Ascending aorta (tissue), 2 donors: ENCODE measurements around the gene MEGF11. TPM values are rescaled to one million over a fixed set of nuclear protein-coding genes. Genes with fewer than 3 reads are reported as not detected.

Source experiments
- DNase-seq, 2 donors: peaks; one replicate each; pipeline ENCODE4 v3.0.0-alpha.2; 2019; ENCODE audit warnings: low spot score in 2 of 2
- H3K27ac ChIP-seq, 2 donors: fragments of 200-600 bp; sonication (generic); one replicate each; pipeline ENCODE4 v1.5.1; 2016 to 2017; ENCODE audit warnings: mild to moderate bottlenecking in 1 of 2
- H3K27me3 ChIP-seq: fragments of 200-600 bp; sonication (generic); one replicate; pipeline ENCODE4 v1.5.1; 2017
- H3K36me3 ChIP-seq, 2 donors: fragments of 200-600 bp; sonication (generic); one replicate each; pipeline ENCODE4 v1.5.1; 2016
- H3K4me1 ChIP-seq, 2 donors: fragments of 200-600 bp; sonication (generic); one replicate each; pipeline ENCODE4 v1.5.1; 2016 to 2017; ENCODE audit warnings: mild to moderate bottlenecking in 1 of 2
- H3K4me3 ChIP-seq, 2 donors: fragments of 200-600 bp; sonication (generic); one replicate each; pipeline ENCODE4 v1.5.1; 2016 to 2017; ENCODE audit warnings: mild to moderate bottlenecking in 1 of 2
- H3K9me3 ChIP-seq, 2 donors: fragments of 200-600 bp; sonication (generic); one replicate each; pipeline ENCODE4 v1.5.1; 2016
- intact Hi-C: fragments of 100-400 bp; cut with DNase I; formaldehyde crosslinking; loops from one replicate; pipeline ENCODE4 v1.15.1; 2023
- total RNA-seq: library from RNA; depleted of rRNA; stranded (reverse); fragments of >200 nt; gene quantifications from one replicate; pipeline ENCODE4 v1.1.0, GENCODE V29; 2016
- TF ChIP-seq, protein P1 (sequence below), 3 experiments: fragments of 200-600 bp in 2 of 3; fragments of 450-650 bp in 1 of 3; sonication (generic) in 2 of 3; IDR thresholded peaks; one replicate each; pipeline ENCODE4 v1.5.1; 2016 to 2019; ENCODE audit warnings: antibody characterized with exemption in 3 of 3, mild to moderate bottlenecking in 1 of 3, moderate library complexity in 1 of 3

The MEGF11 gene
- total RNA-seq, 1 donor from 2014 or later, result not detected

DNA sequence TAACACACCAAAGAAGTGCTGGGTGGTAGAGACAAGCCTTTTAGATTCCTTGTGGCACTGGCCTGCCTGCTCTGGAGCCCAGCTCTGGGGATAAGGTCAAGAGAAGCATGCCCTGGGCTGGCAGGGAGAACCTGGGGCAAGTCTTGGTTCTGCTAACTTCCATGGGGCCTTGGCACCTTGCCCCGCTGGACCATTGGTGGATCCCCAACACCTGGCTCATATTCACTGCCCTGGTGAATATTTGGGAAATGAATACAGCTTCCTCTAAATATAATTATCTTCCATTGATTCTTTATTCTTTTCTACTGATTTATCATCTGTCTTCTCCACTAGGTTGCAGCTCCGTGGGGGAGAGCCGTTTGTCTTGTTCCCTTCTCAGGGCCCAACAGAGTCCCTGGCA, 294.7 kb downstream of the MEGF11 start:
- TF ChIP-seq, protein P1, sequence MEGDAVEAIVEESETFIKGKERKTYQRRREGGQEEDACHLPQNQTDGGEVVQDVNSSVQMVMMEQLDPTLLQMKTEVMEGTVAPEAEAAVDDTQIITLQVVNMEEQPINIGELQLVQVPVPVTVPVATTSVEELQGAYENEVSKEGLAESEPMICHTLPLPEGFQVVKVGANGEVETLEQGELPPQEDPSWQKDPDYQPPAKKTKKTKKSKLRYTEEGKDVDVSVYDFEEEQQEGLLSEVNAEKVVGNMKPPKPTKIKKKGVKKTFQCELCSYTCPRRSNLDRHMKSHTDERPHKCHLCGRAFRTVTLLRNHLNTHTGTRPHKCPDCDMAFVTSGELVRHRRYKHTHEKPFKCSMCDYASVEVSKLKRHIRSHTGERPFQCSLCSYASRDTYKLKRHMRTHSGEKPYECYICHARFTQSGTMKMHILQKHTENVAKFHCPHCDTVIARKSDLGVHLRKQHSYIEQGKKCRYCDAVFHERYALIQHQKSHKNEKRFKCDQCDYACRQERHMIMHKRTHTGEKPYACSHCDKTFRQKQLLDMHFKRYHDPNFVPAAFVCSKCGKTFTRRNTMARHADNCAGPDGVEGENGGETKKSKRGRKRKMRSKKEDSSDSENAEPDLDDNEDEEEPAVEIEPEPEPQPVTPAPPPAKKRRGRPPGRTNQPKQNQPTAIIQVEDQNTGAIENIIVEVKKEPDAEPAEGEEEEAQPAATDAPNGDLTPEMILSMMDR (IDR thresholded peaks at IDR 0.05), result no peak

DNA sequence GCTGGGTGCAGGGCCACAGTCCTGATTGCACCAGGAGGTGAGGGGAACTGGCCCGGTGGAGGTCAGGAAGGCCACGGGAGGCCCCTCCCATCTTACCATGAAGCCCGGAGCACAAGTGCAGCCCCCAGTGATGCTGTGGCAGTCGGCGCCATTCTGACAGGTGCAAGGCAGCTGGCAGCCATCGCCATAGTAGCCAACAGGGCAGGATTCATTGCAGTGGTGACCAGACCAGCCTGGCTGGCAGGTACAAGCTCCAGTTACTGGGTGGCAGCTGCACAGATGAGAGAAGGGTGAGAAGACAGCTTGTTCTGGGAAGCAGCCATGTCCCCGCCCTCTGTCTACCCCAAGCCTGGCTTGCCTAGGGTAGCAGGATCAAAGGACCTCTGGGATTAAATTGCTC, 296.1 kb downstream of the MEGF11 start:
- no peak overlapping the region for H3K4me3 ChIP-seq
- TF ChIP-seq, protein P1 (IDR thresholded peaks at IDR 0.05), result no peak
- no peaks in the 10 kb centered on the region for H3K9me3 ChIP-seq
- DNase-seq, result no peak
- H3K4me1 ChIP-seq, result no peaks in the 10 kb centered on the region
- intact Hi-C loops, result no loop called here
- no peaks in the 10 kb centered on the region for H3K36me3 ChIP-seq
- H3K27ac ChIP-seq, result no peak overlapping the region
- no peaks in the 10 kb centered on the region for H3K27me3 ChIP-seq

More for the DNA sequence above, 294.7 kb downstream of the MEGF11 start:
- Histone ChIP-seq H3K4me1 (no peaks in the 10 kb centered on the region), H3K36me3 (no peaks in the 10 kb centered on the region), H3K4me3 (no peak overlapping the region), H3K9me3 (no peaks in the 10 kb centered on the region), H3K27ac (no peak overlapping the region), H3K27me3 (no peaks in the 10 kb centered on the region)
- DNase-seq, result no peak
- intact Hi-C loops, result no loop called here

DNA sequence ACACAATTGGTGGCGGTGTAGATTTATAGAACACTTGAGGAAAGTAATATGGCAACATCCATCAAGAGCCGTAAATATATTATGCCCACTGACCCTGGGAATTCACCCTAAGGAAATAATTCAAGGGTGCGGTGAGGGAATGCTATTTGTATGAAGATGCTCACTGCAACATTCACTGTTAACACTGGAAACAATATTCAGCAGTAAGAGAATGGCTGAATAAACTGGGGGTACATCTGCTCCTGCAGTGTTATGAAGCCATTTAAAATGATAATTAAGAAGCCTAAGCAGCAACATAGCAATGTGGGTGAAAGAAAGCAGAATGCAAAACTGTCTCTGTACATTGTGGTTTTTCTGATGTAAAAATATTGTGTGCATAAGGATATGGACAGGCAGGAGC, 296.7 kb downstream of the MEGF11 start:
- no peak overlapping the region for H3K27ac ChIP-seq
- H3K27me3 ChIP-seq, result no peaks in the 10 kb centered on the region
- TF ChIP-seq, protein P1 (IDR thresholded peaks at IDR 0.05), result no peak
- no peak overlapping the region for H3K4me3 ChIP-seq
- no peaks in the 10 kb centered on the region for H3K4me1 ChIP-seq
- intact Hi-C loops, result no loop called here
- DNase-seq, result no peak
- H3K9me3 ChIP-seq, result no peaks in the 10 kb centered on the region
- H3K36me3 ChIP-seq, result no peaks in the 10 kb centered on the region

DNA sequence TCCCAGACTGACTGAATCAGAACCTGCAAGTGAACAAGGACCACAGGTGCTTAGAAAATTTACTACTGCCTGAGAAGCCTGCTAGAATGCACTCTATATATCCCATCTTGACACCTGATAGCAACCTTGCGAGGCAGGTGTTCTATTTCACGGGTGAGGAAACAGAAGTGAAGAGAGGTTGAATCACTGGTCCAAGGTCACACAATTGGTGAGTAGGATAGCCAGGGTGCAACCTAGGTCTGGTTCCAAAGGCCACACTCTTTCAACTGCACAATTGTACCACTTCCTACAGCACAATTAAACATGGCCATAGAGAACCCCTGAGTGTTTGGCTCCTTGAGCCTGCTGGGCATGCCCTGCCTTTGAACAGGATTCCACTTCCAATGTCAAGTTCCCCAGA, 297.2 kb downstream of the MEGF11 start:
- no peak for DNase-seq
- intact Hi-C loops, result no loop called here
- no peaks in the 10 kb centered on the region for H3K4me1 ChIP-seq
- TF ChIP-seq, protein P1 (IDR thresholded peaks at IDR 0.05), result no peak
- H3K4me3 ChIP-seq, result no peak overlapping the region
- no peaks in the 10 kb centered on the region for H3K27me3 ChIP-seq
- no peaks in the 10 kb centered on the region for H3K36me3 ChIP-seq
- no peak overlapping the region for H3K27ac ChIP-seq
- H3K9me3 ChIP-seq, result no peaks in the 10 kb centered on the region

DNA sequence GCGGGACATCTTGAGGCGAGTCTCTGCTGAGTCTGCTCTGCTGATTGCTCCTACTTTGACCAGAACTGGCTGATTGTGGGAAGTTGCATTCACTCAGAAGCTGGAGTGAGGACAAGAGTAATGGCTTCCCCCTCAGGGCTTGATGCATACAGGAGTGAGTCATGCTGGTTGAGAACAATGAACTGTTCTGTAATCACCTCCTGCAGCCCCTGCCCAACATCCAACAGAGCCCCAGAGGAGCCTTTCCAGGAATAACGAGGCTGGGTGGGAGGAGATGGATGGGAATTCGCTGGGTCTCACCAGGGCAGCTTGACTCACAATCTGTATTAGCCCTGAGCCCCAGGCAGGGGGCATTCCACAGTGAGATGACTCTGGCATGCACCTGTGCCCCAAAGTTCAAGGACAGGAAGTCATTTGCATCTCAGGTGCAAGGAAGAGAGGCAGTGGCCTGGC, 299.2 kb downstream of the MEGF11 start:
- no peaks in the 10 kb centered on the region for H3K4me1 ChIP-seq
- no peaks in the 10 kb centered on the region for H3K27me3 ChIP-seq
- no peak overlapping the region for H3K27ac ChIP-seq
- TF ChIP-seq, protein P1 (IDR thresholded peaks at IDR 0.05), result no peak
- H3K36me3 ChIP-seq, result no peaks in the 10 kb centered on the region
- DNase-seq, result no peak
- no peaks in the 10 kb centered on the region for H3K9me3 ChIP-seq
- intact Hi-C loops, result no loop called here
- H3K4me3 ChIP-seq, result no peak overlapping the region

DNA sequence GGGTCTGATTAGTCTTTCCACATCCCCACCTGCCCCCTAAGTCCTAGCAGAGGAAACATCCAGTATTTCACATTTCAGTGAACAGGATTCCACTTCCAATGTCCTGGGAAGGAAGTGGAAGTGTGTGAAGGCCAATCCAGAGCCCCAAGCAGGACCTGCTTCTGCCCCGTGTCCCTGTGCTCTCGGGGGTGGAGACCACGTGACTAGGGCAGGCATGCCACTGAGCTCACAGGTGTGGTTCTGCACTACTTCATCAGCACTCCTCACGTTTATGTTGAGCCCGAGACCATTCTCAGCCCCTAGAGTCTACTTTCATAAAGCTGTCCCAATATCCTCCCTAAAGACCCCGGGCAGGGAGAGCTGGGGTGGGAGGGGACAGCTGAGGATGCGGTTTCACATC, 299.9 kb downstream of the MEGF11 start:
- intact Hi-C loops, result no loop called here
- Histone ChIP-seq H3K9me3 (no peaks in the 10 kb centered on the region), H3K4me1 (no peaks in the 10 kb centered on the region), H3K4me3 (no peak overlapping the region), H3K36me3 (no peaks in the 10 kb centered on the region), H3K27me3 (no peaks in the 10 kb centered on the region), H3K27ac (no peak overlapping the region)
- DNase-seq, result no peak
- TF ChIP-seq, protein P1 (IDR thresholded peaks at IDR 0.05), result no peak
